Subcutaneous adipose tissue (tissue), 4 donors: ENCODE results near the gene TTPAL. TPM values are rescaled to one million over a fixed set of nuclear protein-coding genes. Genes with fewer than 3 reads are reported as not detected.

ENCODE experiments used
- CTCF ChIP-seq: fragments of 450-650 bp; IDR thresholded peaks from one replicate; pipeline ENCODE4 v1.5.1; 2016; ENCODE audit warnings: low read depth, mild to moderate bottlenecking, control low read depth, antibody characterized with exemption, moderate library complexity
- total RNA-seq, 4 donors: library from RNA; depleted of rRNA; stranded (reverse); fragments of >200 nt; gene quantifications; one replicate each; pipeline ENCODE4 v1.1.0, GENCODE V29; 2016

TTPAL gene
- total RNA-seq, 4 donors from 2014 or later, result 19.2 to 28.0 (median 23.1) TPM

GRCh38 chr20:44429419-44430269, 46.0 kb upstream of the TTPAL start:
- no peak for TF ChIP-seq CTCF

- TF ChIP-seq CTCF, result no peak
Observed at GRCh38 chr20:44430270-44431065, 45.2 kb upstream of the TTPAL start.

- TF ChIP-seq CTCF, result no peak
Observed at GRCh38 chr20:44431118-44431501, 44.6 kb upstream of the TTPAL start.

- no peak for TF ChIP-seq CTCF
Observed at GRCh38 chr20:44431502-44432234, 44.0 kb upstream of the TTPAL start.

- no peak for TF ChIP-seq CTCF
Observed at GRCh38 chr20:44432618-44433577, 42.8 kb upstream of the TTPAL start.

- TF ChIP-seq CTCF, result no peak
Observed at GRCh38 chr20:44433751-44434538, 41.7 kb upstream of the TTPAL start.
